NCI-H146 (cell line): ENCODE measurements around the gene TBC1D26.
"Not testable (repeated sequence)": the region's sequence is repeated elsewhere in the genome, so short reads cannot be mapped to it uniquely, and the experiment has no call there.

Experiments used
- DNase-seq: peaks from one replicate; lab custom pipeline; 2025; lab: John Stamatoyannopoulos, UW

TBC1D26 gene

GRCh38 chr17:15744074-15744676, 12.1 kb downstream of the TBC1D26 start:
- no peak for DNase-seq

GRCh38 chr17:15744885-15745284, 12.8 kb downstream of the TBC1D26 start:
- DNase-seq = no peak

- DNase-seq = not testable (repeated sequence)
These were observed 17.3 kb downstream of the TBC1D26 start for GRCh38 chr17:15749403-15749802.

- DNase-seq = not testable (repeated sequence)
These were observed 36.9 kb downstream of the TBC1D26 start for GRCh38 chr17:15768865-15769533.

GRCh38 chr17:15770679-15771078, 38.6 kb downstream of the TBC1D26 start:
- not testable (repeated sequence) for DNase-seq

- DNase-seq = no peak
These were observed 44.8 kb downstream of the TBC1D26 start for GRCh38 chr17:15776871-15777270.

GRCh38 chr17:15777297-15777696, 45.2 kb downstream of the TBC1D26 start:
- DNase-seq = no peak

- DNase-seq = no peak
These were observed 45.6 kb downstream of the TBC1D26 start for GRCh38 chr17:15777717-15778116.

- no peak for DNase-seq
These were observed 47.0 kb downstream of the TBC1D26 start for GRCh38 chr17:15779119-15779518.

- no peak for DNase-seq
These were observed 48.1 kb downstream of the TBC1D26 start for GRCh38 chr17:15780188-15780587.

- DNase-seq = no peak
These were observed 50.8 kb downstream of the TBC1D26 start for GRCh38 chr17:15782866-15783265.

- no peak for DNase-seq
These were observed 51.4 kb downstream of the TBC1D26 start for GRCh38 chr17:15783461-15783860.

GRCh38 chr17:15784351-15784750, 52.3 kb downstream of the TBC1D26 start:
- not testable (repeated sequence) for DNase-seq

GRCh38 chr17:15787363-15788075, 55.4 kb downstream of the TBC1D26 start:
- DNase-seq = not testable (repeated sequence)

GRCh38 chr17:15788365-15788764, 56.3 kb downstream of the TBC1D26 start:
- not testable (repeated sequence) for DNase-seq
